Muscle of leg (tissue), 11 donors: ENCODE data around the gene XYLT1. TPM values are rescaled to one million over a fixed set of nuclear protein-coding genes. Genes with fewer than 3 reads are reported as not detected.

Source experiments
- DNase-seq: peaks from one replicate; pipeline ENCODE4 v3.0.0; 2013
- H3K27ac ChIP-seq: one replicate; pipeline ENCODE4 v1.5.1; 2013; ENCODE audit warnings: mild to moderate bottlenecking, low read length, control low read depth
- H3K27me3 ChIP-seq: one replicate; pipeline ENCODE4 v1.6.1; 2013; ENCODE audit warnings: low read length; ENCODE audit not compliant: control insufficient read depth, insufficient read depth
- H3K36me3 ChIP-seq: one replicate; pipeline ENCODE4 v1.6.1; 2013; ENCODE audit warnings: low read length; ENCODE audit not compliant: control insufficient read depth, insufficient read depth
- H3K4me1 ChIP-seq: one replicate; pipeline ENCODE4 v1.6.1; 2013; ENCODE audit warnings: low read length; ENCODE audit not compliant: control insufficient read depth, insufficient read depth
- H3K4me3 ChIP-seq: one replicate; pipeline ENCODE4 v1.5.1; 2013; ENCODE audit warnings: low read length, control low read depth
- H3K9me3 ChIP-seq: replicated peaks from 2 replicates; pipeline ENCODE4 v1.6.1; 2013; ENCODE audit warnings: low read depth, low read length; ENCODE audit not compliant: control insufficient read depth
- WGBS: methylation state at CpG from one replicate; pipeline ENCODE4 v1.1.5; 2013; ENCODE audit warnings: missing lambda C conversion rate; ENCODE audit not compliant: insufficient coverage; 5-methylcytosine and 5-hydroxymethylcytosine counted together
- polyA plus RNA-seq, 8 donors: library from polyadenylated mRNA; unstranded; fragments of 120-200 nt; gene quantifications; one replicate each; pipeline versions ENCODE4 v1.2.1 to v1.2.3, GENCODE V29; 2013; ENCODE audit warnings: inconsistent platforms in 1 of 8, low replicate concordance in 1 of 8; ENCODE audit not compliant: insufficient read length in 8 of 8, insufficient read depth in 1 of 8
- total RNA-seq: library from RNA; stranded (reverse); fragments of 120-200 nt; gene quantifications from one replicate; pipeline ENCODE4 v1.2.4, GENCODE V29; 2013

Gene XYLT1
- total and polyA plus RNA-seq, 9 donors = 4.3 to 9.7 (median 5.3) TPM

- Histone ChIP-seq H3K9me3 (no peaks in the 10 kb centered on the region), H3K4me3 (no peak overlapping the region), H3K36me3 (no peaks in the 10 kb centered on the region), H3K4me1 (peaks cover 20% of the 10 kb centered on the region), H3K27me3 (peaks cover 37% of the 10 kb centered on the region), H3K27ac (no peak overlapping the region)
- WGBS = 62% methylated on average over 1 of the region's 4 CpGs
- no peak for DNase-seq
Measured at GRCh38 chr16:17474037-17474436, 3.3 kb upstream of the XYLT1 start.

DNA sequence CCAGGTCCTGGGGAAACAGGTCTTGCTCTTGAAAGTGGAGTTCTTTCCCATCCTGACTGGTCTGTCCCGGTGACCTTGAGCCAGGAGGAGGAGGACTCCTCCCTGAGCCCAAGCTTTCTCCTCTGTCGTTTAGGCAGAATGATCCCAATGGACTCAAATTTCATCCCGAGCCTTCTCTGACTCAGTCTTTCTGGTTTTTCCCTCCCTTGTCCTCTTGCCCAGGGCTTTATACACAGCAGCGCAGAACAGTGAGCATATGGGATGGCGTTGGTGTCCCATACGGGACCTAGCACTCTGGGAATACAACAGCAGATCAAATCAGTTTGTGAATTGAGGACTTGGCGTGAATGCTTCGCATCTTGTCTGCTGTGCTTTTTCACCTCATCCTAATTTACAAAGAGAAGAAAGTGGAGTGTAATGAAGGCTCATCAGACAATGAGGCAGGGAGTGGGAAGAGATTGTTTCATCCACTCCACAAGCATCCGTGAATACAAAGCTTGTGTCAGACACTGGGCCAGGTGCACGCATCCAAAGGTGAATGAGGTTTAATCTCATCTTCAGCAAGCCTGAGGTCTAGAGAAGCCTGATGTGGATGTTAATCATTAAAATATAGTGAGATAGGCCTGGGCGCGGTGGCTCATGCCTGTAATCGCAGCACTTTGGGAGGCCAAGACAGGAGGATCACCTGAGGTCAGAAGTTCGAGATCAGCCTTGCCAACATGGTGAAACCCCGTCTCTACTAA lies 1.1 kb upstream of the XYLT1 start:
- no peak overlapping the region for H3K4me3 ChIP-seq
- peaks cover 48% of the 10 kb centered on the region for H3K27me3 ChIP-seq
- WGBS = 59% methylated on average over 6 of the region's 15 CpGs

GRCh38 chr16:17470182-17470907 lies 415 bp downstream of the XYLT1 start:
- no peaks in the 10 kb centered on the region for H3K36me3 ChIP-seq
- H3K9me3 ChIP-seq = no peaks in the 10 kb centered on the region
- peak overlapping the region; percentile 61 for H3K4me3 ChIP-seq
- no peak overlapping the region for H3K27ac ChIP-seq
- H3K27me3 ChIP-seq = peaks cover 42% of the 10 kb centered on the region
- DNase-seq = no peak
- WGBS = under 1% methylated on average over 80 of the region's 95 CpGs
- H3K4me1 ChIP-seq = peaks cover 35% of the 10 kb centered on the region

More for the DNA sequence above, 1.1 kb upstream of the XYLT1 start:
- no peak overlapping the region for H3K27ac ChIP-seq
- no peaks in the 10 kb centered on the region for H3K36me3 ChIP-seq
- H3K9me3 ChIP-seq = no peaks in the 10 kb centered on the region
- H3K4me1 ChIP-seq = peaks cover 35% of the 10 kb centered on the region
- DNase-seq = no peak

DNA sequence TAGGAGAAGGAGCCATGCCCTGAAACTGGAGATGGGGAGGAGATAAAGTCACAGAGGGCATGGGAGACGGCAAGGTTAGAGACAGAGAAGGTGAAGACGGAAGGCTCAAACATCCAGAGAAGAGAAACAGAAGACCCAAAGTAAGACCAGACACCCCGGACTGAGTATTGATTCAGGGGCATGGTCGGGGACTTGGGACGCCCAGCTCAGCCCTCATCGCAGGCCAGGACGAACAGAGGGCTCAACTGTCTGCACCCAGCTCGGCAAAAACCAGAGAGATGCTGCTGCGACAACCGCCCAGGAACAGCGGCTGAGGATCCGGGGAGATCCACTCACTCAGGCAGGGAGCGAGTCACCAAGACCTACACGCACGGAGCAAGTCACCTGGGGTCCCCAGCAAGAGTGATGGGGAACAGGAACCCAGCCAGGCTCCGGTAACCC lies 999 bp downstream of the XYLT1 start:
- no peak overlapping the region for H3K27ac ChIP-seq
- peaks cover 38% of the 10 kb centered on the region for H3K27me3 ChIP-seq
- no peaks in the 10 kb centered on the region for H3K36me3 ChIP-seq
- DNase-seq = no peak
- H3K9me3 ChIP-seq = no peaks in the 10 kb centered on the region
- H3K4me1 ChIP-seq = peaks cover 35% of the 10 kb centered on the region
- H3K4me3 ChIP-seq = peak overlapping the region; percentile 61
- WGBS = 3% methylated on average over 16 of the region's 16 CpGs

GRCh38 chr16:17469011-17469740 lies 1.6 kb downstream of the XYLT1 start:
- 26% methylated on average over 15 of the region's 18 CpGs for WGBS
- no peaks in the 10 kb centered on the region for H3K9me3 ChIP-seq
- no peak overlapping the region for H3K27ac ChIP-seq
- DNase-seq = no peak
- H3K36me3 ChIP-seq = no peaks in the 10 kb centered on the region
- peaks cover 33% of the 10 kb centered on the region for H3K27me3 ChIP-seq
- H3K4me3 ChIP-seq = peak overlapping the region; percentile 61
- peaks cover 33% of the 10 kb centered on the region for H3K4me1 ChIP-seq

GRCh38 chr16:17468611-17469010 lies 2.1 kb downstream of the XYLT1 start:
- H3K4me1 ChIP-seq = peaks cover 32% of the 10 kb centered on the region
- no peaks in the 10 kb centered on the region for H3K36me3 ChIP-seq
- WGBS = 45% methylated on average over 6 of the region's 7 CpGs
- no peak overlapping the region for H3K27ac ChIP-seq
- DNase-seq = no peak
- peak overlapping the region; percentile 61 for H3K4me3 ChIP-seq
- H3K9me3 ChIP-seq = no peaks in the 10 kb centered on the region
- peaks cover 27% of the 10 kb centered on the region for H3K27me3 ChIP-seq

- 6% methylated on average over 4 of the region's 6 CpGs for WGBS
- Histone ChIP-seq H3K27ac (no peak overlapping the region), H3K4me3 (no peak overlapping the region)
Measured at GRCh38 chr16:17467923-17468540, 2.7 kb downstream of the XYLT1 start.

DNA sequence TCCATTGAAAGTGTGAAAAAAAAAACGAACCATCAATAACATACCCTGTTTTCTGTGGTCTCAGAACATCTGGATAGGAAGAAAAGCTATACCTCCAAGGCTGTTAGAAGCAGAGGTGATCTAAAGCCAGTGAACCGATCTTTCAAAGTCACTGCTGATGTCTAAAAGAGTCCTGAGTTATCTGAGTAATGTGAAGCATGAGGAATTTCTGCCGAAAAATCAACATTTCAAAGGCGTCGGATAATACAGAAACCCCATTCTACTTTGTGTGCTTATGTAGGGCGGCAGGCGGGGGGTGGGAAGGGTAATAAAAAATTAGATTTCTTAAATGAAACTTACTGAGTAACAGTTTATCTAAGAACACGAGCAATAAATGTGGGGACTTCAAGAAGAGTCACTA lies 3.9 kb downstream of the XYLT1 start:
- Histone ChIP-seq H3K27ac (no peak overlapping the region), H3K36me3 (no peaks in the 10 kb centered on the region), H3K9me3 (no peaks in the 10 kb centered on the region), H3K4me1 (peaks cover 32% of the 10 kb centered on the region), H3K27me3 (peaks cover 22% of the 10 kb centered on the region), H3K4me3 (no peak overlapping the region)
- DNase-seq = no peak
- 63% methylated on average over 3 of the region's 8 CpGs for WGBS

More at GRCh38 chr16:17467923-17468540, 2.7 kb downstream of the XYLT1 start:
- Histone ChIP-seq H3K36me3 (no peaks in the 10 kb centered on the region), H3K27me3 (peaks cover 22% of the 10 kb centered on the region), H3K9me3 (no peaks in the 10 kb centered on the region), H3K4me1 (peaks cover 32% of the 10 kb centered on the region)
- DNase-seq = peak; percentile 91

GRCh38 chr16:17465460-17465859 lies 5.3 kb downstream of the XYLT1 start:
- DNase-seq = no peak
- peaks cover 34% of the 10 kb centered on the region for H3K4me1 ChIP-seq
- H3K27me3 ChIP-seq = peaks cover 22% of the 10 kb centered on the region
- no peaks in the 10 kb centered on the region for H3K36me3 ChIP-seq
- no peak overlapping the region for H3K4me3 ChIP-seq
- 90% methylated on average over 2 of the region's 6 CpGs for WGBS
- H3K27ac ChIP-seq = no peak overlapping the region
- no peaks in the 10 kb centered on the region for H3K9me3 ChIP-seq
